VCaP (cell line): ENCODE measurements around the gene SLC1A6.
"Not testable (repeated sequence)": the region's sequence is repeated elsewhere in the genome, so short reads cannot be mapped to it uniquely, and the experiment has no call there.

Source experiments
- H3K27ac ChIP-seq: fragments of 450-650 bp; 2 replicates; pipeline ENCODE4 v1.5.1; 2017
- TF ChIP-seq, protein P1 (sequence below): fragments of 450-650 bp; conservative IDR thresholded peaks from 2 replicates; pipeline ENCODE4 v1.5.1; 2017; ENCODE audit warnings: mild to moderate bottlenecking, moderate library complexity

SLC1A6 gene

GRCh38 chr19:14957464-14957863, 22.2 kb downstream of the SLC1A6 start:
- H3K27ac ChIP-seq = no peak overlapping the region
- TF ChIP-seq, protein P1, sequence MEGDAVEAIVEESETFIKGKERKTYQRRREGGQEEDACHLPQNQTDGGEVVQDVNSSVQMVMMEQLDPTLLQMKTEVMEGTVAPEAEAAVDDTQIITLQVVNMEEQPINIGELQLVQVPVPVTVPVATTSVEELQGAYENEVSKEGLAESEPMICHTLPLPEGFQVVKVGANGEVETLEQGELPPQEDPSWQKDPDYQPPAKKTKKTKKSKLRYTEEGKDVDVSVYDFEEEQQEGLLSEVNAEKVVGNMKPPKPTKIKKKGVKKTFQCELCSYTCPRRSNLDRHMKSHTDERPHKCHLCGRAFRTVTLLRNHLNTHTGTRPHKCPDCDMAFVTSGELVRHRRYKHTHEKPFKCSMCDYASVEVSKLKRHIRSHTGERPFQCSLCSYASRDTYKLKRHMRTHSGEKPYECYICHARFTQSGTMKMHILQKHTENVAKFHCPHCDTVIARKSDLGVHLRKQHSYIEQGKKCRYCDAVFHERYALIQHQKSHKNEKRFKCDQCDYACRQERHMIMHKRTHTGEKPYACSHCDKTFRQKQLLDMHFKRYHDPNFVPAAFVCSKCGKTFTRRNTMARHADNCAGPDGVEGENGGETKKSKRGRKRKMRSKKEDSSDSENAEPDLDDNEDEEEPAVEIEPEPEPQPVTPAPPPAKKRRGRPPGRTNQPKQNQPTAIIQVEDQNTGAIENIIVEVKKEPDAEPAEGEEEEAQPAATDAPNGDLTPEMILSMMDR = no peak

- TF ChIP-seq, protein P1 = no peak
- no peak overlapping the region for H3K27ac ChIP-seq
Measured at GRCh38 chr19:14954071-14954655, 25.5 kb downstream of the SLC1A6 start.

GRCh38 chr19:14952767-14953166, 26.9 kb downstream of the SLC1A6 start:
- no peak overlapping the region for H3K27ac ChIP-seq
- TF ChIP-seq, protein P1 = no peak

DNA sequence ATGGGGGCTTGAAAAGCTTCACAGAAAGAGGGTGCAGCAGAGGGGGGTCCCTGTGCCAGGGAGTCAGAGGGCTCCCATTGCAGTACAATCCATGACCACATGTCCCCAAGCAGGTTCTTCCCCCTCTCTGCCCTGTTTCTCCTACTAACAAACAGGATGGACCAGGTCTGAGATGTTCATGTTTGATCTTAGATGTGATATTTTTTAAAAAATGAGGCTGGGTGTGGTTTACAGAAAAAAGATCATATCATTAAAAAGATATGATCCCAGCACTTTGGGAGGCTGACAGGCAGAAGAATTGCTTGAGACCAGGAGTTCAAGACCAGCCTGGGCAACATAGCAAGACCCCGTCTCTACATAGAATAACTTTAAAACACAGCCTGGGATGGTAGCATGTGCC, 29.2 kb downstream of the SLC1A6 start:
- H3K27ac ChIP-seq = no peak overlapping the region

DNA sequence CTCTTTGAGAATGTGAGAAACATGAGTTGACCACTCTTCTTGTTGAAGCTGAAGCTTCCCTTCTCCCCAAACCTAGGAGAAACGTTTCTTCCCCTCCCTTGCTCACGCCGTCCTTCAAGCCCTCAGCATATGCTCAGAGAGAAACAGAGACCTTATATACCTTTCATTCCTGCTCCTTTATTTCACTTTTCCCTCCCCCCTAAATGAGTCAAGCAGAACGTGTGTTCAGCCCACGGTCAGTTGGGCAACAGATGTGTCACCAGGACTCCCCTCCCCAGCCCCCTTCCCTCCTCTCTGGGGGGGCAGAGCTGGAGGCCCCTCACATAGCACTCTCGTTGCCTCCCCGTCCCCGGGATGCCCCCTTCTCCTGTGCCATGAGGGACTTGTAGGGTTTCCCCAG, 29.8 kb downstream of the SLC1A6 start:
- H3K27ac ChIP-seq = no peak overlapping the region

More for the DNA sequence above, 29.2 kb downstream of the SLC1A6 start:
- TF ChIP-seq, protein P1 = no peak

DNA sequence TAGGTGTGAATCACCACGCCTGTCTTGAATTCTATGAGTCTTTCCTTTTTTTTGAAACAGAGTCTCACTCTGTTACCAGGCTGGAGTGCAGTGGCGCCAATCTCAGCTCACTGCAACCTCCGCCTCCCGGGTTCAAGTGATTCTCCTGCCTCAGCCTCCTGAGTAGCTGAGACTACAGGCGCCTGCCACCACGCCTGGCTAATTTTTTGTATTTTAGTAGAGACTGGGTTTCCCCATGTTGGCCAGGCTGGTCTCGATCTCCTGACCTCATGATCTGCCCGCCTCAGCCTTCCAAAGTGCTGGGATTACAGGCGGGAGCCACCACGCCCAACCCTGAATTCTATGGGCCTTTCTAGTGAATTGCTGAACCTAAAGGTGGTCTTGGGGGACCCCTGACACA, 30.3 kb downstream of the SLC1A6 start:
- H3K27ac ChIP-seq = not testable (repeated sequence)

More for the DNA sequence above, 29.8 kb downstream of the SLC1A6 start:
- TF ChIP-seq, protein P1 = no peak

GRCh38 chr19:14944456-14944855, 35.2 kb downstream of the SLC1A6 start:
- TF ChIP-seq, protein P1 = no peak
- no peak overlapping the region for H3K27ac ChIP-seq

DNA sequence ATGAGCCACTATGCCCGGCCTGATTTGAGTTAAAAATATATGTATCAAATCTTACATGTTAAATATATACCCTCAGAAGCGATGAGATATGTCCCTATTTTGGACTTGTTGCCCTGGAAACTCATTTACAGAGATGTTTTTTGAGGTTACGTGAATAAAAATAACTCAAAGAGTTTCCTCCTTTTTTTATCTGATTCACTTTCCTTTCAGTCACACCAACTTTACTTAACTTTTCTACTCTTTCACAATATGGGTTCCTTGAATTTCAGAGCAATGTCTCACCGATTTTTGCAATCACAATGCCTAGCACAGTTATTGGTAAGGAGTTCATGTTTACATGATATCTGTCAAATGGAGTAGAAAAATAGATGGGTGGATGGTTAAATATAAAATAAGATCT, 36.1 kb downstream of the SLC1A6 start:
- TF ChIP-seq, protein P1 = no peak
- H3K27ac ChIP-seq = no peak overlapping the region
